CD4-positive, alpha-beta T cell treated with Interferon alpha-2 for 1 hour (primary cell): ENCODE measurements around the gene KDM4C.

ENCODE experiments used
- DNase-seq, 2 donors: peaks; one replicate each; pipeline ENCODE4 v3.0.0-alpha.2; 2020 to 2022

The KDM4C gene

DNA sequence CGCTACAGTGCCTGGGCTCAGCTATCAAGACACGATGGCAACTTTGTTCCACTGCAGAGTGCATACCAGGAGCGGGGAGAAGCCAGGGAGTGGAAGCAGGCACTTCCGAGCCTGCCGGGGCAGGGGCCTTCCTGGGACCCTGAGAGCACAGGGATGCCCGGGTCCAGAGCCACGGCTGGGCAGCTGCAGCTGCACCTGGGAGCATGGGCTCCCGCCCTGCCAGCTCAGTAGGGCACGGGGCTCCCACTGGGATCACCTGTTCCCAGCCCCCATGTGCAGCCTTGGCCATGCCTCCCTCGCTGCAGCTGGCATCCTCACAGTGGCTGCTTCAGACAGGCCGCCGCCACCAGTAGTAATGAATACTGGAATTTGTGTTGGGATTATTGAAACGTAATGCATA is 391.5 kb downstream of the KDM4C start:
- DNase-seq: no peak

DNA sequence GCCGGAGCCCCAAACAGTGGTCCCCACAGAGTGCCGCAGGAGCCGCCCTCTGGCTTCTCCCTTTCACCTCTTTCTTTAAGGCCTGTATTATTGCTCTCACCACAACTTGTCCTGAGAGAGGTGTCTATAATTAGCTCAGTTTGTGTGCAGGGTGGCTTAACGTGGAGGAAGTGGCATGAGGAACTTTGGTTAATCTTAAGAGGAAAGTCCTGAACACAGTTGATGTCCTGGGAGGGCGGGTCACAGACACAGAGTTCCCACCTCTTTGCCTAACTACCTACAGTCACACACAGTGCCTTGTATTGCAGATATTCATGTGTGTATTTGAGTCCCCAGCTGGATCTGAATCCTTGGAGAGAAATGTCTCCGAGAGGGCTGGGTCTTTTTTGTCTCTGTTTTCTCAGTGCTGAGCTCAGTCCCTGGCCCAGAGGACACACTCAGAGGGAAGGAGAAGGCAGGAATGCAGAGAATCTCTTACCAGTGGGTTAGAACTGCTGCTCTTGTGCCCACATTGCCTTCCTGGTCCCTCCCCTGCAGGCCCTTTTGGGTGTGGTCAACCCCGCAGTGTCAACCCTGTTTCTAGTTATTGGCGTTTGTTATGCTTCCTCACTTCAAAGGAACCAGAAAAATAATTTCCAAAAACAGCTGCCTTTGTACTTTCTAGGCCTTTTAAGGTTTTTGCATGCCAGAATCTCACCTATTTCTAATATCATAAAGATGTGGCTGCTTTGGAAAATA is 392.5 kb downstream of the KDM4C start:
- peak in 1 of 2 donors; percentile 40 for DNase-seq

DNA sequence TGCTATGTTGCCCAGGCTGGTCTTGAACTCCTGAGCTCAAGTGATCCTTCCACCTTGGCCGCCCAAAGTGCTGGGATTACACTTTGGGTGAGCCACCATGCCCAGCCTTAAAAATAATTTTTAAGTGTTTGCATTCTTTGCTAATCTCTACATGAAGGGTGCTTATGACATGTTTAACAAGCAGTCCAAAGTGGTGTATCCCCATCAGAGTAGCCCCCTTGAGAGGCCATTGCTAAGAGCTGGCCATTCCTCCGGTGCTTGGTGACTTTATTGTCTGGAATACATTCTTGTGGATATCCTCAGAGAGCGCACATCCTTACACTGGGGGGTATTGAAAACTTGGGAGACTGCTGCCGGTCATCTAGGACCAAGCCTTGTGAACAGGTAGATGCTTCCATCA is 395.4 kb downstream of the KDM4C start:
- DNase-seq: no peak

DNA sequence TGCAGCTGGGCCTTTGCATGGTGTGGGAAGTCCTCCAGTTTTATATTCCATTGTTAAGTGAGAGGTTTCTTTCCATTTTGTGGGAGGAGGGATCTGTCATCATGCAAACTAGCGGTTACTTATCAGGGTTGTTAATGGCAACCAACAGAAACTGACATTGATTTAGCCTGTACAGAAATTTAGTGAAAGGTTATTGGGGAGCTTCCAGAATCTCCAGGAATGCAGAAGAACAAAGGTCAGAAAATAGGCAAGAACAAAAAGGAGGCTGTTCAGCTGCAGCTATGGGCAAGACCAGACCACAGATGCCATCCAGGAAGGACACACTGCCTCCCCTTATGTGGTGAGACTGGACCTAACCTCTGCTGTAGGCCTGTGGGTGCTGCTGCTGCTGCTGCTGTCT is 395.8 kb downstream of the KDM4C start:
- no peak for DNase-seq

DNA sequence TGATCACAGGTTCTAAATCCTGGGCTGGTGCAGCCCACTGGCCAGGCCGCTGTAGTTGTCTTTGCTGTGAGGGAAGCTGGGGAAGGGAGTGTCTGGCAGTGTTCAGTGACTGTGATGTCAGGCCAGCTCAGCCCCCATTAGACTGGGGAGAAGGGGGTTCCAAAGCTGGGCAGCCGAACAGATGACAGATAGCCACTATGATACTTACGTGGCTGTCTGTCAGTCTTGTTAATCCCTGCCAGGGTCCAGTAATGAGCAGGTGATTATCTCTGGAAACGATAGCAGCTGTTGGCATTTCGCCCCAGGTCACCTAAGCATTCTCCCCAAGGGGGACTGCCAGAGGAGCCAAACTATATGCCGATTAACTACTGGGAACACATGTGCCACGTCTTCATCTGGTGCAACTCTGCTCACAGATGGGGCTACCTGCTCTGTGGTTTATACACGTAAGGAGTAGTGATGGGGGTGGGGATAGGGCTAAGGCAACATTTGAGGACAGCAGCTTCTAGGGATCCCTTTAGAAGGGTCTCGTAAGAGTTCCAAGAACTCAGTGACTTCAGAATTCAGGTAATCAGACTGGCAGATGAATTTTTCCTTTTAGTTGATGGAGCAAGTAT is 396.3 kb downstream of the KDM4C start:
- DNase-seq: no peak

DNA sequence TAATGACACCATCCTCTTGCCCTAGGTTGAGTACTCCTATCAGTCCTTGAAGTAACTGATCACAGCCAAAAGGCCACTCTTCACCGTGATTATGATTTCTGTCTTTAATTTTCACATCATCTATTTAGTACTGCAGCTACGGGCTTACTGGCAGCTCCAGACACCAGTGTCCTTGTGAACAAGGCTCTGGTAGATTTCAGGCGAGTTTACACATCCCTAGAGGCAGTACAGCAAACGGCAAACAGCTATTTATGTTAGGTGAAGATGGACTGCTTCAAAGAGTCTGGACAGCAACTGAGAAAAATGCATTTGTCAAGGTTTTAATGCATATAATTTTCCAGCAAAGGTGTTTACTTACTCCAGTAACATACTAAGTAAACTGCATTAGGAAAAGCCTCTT is 396.9 kb downstream of the KDM4C start:
- no peak for DNase-seq

DNA sequence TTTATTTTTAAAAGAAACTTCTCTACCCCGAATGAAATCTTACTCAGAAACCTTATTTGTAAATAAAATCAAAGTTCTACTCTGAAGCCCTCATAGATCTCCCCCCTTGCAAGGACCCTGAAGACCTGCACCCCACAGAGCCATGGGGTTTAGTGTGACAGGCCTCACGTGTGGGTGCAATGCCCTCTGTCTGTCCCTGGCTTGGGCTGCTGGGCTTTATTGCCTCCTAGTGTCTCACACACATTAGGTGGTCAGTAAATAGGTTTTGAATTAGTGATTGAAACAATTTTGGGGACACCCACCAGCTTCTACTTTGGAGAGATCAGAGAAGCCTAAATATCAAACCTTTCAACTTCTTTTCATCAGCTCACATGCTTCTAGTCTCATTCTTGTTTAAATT is 403.7 kb downstream of the KDM4C start:
- DNase-seq: no peak

DNA sequence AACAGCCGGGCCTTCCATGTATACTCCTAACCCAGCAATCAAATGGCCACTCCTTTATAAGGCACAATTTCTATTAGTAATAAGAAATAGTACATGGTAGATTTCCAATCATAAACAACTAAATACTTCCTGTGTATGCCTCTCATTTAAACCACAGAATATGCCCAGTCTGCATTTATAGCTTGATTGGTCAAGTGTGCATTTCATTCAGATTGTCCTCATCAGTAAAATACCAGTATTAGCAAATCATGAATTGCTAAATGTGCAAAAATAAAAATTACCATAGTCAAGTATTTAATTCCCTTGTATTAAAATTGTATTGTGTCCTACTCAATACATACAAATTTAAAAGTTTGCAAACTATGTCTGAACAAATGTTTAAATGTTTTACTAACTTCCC is 406.2 kb downstream of the KDM4C start:
- DNase-seq: no peak

DNA sequence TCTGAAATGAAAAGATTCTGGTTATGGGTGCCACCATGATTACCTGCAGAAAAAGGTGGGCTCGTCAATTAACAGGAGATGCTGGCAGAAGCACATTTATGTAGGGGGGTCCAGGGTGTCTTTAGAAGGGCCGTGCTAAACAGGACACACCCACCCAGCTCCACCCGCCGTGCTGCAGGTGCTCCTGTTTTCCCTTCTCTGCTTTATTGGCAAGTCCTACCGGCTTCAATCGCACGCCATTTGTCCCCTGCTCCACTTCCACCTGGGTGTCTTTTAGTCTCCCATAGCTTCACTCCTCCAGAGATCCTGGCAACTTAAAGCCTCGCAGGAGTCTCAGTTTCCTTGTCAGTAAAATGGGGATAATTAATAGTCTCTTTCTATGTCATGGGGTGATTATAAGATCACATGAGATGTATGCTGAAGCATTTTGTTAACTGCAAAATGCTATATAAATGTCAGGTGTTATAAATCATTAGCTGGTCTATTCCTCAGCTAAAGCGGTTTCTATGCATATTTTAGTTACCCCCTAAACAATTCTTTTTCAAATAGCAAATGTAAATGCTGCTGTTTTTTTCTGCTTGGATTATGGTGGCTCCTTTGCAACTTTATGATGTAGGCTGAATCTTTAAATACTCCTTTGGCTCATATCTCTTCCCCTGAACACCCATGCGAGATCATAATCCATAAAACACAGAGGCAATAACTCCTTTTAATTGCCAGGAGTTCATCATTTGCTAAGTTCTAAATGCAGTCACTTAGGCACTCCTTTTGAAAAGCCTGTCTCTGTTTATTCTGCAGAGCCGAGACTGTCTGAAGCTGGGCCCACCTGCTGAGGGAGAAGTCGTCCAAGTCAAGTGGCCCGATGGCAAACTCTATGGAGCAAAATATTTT is 406.9 kb downstream of the KDM4C start:
- no peak for DNase-seq

DNA sequence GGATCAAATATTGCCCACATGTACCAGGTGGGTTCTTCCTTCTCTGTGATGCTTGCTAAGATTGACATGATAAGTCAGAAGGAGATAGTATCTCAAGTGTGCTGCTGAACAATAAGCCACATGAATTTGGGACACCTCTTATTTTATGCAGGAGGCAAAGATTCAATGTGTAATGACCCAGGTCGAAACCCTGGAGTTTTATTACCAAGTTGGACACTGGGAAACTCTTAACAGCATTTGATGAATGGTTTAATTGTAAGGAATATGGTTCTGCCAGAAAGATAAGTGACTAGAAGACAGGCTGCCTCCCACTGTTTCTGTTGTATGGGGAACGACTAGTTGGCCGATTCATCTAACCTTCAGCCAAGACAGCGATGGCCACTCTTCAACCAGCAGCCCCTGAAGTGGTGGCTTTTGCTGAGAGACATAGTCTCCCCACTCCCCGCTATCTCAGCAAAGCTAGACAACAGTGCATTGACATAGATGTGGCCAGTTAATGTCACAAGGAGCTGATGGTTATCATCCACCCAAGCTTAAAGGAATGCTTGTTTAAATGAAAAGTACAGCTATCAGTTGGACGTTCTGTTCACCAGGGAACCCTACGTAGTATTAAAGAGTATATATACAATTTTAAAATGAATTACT is 407.7 kb downstream of the KDM4C start:
- no peak for DNase-seq

DNA sequence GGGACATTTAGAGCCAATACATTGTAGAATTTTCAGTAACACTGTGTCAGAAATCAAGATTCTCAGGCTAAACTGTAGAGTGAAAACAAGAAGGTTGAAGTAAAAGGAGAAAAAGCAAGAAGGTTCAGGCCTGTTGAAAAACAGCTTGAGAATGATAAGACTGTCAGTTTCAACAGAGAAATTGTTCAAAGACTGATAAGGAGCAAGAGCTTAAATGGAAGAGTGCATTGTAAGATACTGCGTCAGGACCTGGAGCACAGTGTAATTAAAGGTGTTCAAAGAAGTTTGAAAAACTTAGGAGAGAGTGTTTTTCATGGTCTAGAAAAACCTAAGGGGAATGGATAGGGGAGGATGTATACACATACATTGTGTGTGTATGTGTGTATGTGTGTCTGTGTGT is 408.3 kb downstream of the KDM4C start:
- DNase-seq: no peak

DNA sequence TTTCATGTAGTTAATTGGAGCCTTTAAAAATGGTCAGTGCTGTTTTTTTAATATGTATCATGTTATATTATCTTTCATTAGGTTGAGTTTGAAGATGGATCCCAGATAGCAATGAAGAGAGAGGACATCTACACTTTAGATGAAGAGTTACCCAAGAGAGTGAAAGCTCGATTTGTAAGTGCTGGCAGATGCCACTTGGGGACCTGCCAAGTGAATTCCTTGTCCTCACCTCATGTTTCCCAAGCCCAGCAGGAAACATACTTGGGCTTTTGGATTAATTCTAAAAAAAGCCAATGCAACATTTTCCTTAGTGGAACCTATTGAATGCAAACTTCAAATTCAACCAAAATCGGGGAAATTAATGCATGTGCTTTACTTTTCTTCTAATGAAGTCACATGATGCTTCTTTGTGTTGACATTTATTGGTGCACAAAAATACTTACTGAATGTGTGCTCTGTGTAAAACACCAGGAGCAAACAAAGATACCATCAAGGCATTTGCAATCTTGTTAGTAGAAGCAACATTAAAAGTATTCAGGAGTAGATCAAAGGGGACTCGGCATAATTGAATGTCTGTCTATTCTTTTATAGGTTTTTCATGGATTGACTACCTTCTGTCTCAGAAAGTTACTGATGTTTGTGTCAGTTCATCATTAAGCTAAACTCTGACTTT is 412.1 kb downstream of the KDM4C start:
- DNase-seq: no peak

DNA sequence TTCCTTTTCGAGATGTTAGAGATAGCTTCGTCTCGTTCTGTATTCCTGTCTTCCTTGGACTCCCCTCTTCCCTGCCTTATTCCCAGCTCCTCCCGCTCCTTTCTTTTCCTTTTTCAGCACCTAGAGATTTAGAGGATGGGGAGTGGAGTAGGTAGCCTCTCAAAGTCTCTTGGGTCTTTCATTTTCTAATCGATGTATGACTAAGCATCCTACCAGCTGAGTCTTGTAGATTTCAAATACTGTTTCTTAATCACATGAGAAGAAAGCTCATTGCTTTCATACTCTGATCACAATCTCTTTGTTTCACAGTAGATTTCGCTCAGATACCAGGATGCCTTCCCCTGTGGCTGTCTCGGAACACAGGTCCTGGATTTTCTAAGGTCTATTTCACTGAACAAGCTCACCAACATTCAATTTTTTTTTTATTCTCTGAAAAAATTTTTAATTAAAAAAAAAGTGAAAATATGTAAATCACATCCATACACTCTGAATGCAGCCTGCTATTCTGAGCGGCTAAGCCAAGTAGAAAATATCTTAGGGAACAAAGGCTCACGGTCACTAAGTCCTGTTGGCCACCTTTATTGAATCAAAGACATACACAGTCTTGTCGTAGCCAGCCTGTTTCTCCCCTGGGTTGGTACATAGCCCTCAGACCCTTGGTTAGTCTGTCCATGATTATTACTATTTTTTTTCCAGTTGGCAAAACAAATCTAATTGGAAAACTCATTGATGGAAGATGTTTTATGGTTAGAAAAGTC is 413.8 kb downstream of the KDM4C start:
- no peak for DNase-seq

DNA sequence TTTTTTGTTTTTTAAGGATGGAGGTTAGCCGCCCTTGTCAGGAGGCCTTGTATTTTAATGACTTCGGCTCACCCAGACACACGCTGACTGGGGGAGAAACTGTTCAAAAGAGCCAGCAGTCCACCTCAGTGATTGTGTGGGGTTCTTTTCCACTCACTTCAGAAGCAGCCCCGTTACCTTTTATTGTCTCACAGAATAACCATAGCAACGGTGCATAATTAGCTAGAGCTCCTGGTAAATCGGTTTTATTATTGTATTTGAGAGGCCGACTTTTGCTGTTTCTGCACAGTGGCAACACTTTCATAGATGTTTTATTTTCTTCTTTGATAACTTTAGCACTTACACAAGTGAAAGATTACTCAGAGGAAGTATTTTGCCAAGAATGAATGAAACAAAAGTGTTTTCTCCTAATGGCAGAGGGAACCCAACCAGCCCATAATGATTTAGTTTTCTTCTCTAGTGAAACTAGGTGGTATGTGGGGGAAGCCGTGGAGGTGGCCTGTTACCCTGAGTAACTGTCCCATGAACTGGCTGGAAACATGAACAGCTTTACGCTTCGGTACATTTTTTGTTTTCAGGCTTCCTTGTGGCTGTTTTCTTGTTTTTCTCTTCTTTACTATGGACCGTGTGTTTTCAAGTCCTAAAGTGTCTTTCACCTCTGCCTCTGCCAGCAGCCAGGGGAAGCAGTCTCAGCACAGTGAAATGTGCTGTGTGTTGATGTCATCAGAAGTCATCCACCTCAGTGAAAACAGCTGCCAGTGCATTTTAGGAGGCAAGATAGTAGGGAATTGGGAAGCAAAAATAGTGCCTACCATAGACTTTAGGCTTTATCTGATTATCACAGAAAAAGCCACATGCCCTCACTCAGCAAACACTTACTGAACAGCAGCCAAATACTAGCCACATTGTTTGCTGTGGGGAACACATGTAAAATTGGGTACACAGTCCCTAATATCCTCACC is 414.7 kb downstream of the KDM4C start:
- no peak for DNase-seq

DNA sequence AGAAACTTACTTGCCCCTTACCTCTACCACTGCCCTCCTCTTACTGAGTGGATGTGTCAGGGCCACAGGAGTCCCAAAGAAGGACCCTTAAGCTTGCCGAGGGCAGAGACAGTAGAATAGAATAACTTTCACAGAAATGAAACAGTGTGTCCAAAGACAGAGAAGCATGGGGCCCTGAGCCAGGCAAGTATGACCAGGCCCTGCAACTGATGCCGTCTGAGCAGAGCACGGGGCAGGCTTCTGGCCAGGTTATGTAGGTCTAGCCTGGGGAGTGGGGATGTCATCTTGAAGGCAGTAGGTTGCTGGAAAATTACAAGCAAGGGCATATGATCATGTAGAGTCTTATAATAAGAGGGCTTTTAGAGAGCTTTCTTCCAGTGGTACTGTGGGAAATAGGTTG is 415.4 kb downstream of the KDM4C start:
- DNase-seq: no peak

DNA sequence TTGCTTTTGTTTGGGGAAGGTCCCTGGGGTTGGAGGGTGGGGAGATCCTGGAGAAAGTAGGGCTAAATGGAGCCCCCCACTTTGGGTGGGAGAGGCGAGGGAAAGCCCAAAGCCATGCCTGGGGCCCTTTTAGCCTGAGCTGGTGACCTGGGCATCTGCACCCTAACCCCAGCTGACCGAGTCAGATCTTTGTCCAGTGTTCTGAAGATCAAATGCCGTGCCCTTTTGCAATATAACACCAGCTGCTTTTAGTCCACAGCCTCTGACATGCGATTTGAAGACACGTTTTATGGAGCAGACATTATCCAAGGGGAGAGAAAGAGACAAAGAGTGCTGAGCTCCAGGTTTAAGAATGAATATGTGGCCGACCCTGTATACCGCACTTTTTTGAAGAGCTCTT is 416.5 kb downstream of the KDM4C start:
- no peak for DNase-seq

DNA sequence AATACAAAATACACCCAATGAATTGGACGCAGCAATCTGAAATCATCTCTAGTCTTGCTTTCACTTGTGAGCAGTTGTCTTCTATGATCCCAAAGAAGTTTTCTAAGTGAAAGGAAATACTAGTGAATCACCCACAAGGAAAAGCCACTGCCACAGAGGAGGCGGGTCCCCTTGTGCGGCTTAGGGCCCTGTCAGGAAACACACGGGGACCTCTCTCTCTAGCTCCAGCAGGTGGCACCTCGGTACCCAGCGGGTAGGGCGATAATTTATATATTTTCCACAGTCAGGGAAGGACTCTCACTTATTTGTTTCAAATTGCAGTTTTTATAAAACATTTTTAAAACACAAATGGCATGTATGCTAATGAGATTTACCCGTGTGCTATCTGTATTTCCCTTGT is 417.1 kb downstream of the KDM4C start:
- DNase-seq: no peak

DNA sequence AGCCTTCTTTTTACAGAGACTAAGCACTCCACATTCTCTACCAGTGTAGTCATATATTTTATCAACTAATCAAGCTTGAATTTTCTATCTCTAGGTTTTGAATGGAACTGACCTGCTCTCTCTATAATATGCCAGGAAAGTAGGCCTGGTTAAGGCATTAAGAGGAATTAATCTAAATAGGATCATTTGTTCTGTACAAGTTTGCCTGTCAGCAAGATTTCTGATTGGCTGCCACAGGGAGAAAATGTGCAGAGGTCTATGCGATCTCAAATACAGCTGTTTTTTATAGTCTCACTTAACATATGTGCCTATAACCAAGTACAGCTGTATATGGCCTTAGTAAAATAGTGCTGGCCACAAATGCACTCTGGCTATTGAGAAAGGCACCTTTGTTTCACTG is 418.8 kb downstream of the KDM4C start:
- DNase-seq: no peak

DNA sequence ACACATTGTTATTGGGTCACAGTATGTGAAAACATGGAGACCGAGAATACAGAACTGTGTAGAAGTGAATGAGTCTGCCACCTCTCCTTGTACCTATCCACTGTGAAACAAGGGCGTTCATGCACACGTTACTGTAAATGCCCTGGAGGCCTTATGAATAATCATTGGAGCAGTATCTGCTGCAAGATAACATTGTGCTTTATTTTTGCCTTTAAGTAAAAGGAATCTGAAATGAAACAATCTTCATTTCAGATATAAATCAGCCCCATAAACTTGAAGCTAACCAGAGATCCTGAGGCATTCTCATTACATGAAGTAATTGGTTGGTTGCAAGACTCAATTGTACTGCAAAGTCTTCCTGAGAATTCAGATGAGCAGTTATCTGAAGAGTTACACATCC is 419.6 kb downstream of the KDM4C start:
- DNase-seq: no peak

DNA sequence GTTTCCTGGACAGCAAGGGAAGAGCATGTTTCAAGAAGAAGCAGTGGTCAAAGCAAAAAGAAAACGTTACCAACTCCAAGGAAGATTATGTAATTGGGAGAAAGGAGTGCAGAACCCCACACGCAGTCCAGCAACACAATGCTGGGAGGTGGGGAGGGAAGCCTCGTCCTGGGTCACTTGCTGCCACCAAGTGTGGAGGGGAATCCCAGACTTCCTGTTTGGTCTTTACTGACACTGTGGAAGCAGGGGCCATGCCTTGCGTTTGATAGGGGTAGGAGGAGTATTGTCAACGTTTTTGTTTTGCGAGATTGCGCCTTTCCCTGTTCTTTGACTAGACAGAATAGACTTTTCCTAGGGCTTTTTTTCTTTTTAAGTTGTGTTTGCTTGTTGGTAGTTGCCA is 421.0 kb downstream of the KDM4C start:
- DNase-seq: no peak

DNA sequence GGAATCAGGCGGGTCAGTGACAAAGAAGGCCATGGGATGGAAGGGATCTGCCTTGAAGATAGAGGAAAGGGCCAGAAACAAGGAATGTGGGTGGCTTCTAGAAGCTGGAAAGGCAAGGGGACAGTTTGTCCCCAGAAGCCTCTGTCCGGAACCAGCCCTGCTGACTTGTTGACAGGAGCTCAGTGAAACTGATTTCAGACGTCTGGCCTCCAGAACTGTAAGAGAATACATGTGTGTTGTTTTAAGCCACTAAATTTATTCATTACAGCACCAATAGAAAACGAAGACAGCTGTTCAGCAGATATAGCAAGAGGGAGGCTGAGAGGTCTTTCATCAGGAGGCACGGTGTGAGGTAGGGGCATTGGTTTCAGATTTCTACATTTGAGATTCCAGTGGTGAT is 422.5 kb downstream of the KDM4C start:
- no peak for DNase-seq
